IPS-NIHi7 (cell line): ENCODE results near the gene SLC1A7.
A peak's percentile ranks its signal among the peaks of the same experiment; 100 is the strongest.

Source experiments
- DNase-seq: peaks from one replicate; pipeline ENCODE4 v3.0.0; 2012; ENCODE audit warnings: mixed read lengths; ENCODE audit errors: extremely low spot score

SLC1A7 gene

DNA sequence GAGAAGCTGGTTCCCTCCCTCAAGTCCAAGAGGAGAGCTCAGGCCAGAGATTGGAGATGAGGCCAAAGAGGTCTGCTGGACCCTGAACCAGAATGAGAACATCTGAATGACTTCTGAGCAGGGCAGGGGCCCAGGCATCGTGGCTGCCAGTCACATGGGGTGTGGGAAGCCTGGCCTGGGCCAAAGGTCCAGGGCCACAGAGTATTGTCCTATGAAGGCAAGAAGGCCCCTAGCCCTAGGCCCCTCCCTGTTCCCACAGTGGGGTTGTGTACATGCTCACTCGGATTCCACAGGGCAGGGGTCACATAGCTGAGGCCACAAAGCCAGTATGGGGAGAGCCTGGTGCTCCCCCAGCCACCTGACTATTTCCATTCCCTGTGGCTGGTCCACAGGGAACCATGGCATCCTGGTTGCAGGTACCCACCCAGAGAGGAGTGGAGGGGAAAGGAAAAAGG is 18.5 kb upstream of the SLC1A7 start:
- no peak for DNase-seq

DNA sequence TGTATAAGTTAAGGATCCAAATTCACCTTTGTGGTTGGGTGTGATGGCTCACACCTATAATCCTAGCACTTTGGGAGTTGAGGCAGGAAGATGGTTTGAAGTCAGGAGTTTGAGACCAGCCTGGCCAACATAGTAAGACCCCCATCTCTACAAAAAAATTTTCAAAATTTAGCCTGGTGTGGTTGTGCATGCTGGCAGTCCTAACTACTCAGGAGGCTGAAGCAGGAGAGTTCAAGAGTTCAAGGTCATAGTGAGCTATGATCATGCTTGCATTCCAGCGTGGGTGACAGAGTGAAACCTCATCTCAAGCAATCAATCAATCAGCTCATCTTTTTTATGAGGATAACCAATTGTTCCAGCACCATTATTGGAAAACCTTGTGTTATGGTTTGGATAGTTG is 16.5 kb upstream of the SLC1A7 start:
- no peak for DNase-seq

DNA sequence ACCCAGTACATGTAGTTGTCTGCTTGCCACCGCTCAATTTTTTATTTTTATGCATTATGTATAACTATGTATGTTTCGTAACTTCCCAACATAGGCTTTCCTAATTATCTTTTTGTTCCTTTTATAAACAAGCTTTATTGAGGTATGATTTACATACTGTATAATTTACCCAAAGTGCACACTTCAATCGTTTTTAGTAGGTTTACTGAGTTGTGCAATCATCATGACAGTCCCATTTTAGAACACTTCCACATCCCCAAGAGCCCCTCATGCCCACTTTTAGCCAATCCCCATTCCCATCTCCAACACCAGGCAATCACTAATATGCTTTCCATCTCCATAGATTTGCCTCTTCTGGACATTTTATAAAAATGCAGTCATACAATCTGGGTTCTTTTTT is 14.3 kb upstream of the SLC1A7 start:
- no peak for DNase-seq

DNA sequence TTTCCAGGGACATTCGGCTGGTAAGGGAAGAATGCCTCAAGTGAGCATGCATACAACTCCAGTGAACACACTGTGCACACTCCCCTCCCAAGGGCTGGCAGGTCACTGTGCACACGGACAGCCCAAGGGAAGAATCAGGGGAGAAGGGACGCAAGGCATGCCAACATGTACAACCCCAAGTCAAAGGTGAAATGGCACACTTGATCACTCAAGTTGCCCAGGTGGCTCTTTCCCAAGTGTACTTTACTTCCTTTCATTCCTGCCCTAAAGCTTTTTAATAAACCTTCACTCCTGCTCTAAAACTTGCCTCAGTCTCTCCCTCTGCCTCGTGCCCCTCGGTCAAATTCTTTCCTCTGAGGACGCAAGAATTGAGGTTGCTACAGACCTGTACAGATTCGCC is 13.5 kb upstream of the SLC1A7 start:
- no peak for DNase-seq

DNA sequence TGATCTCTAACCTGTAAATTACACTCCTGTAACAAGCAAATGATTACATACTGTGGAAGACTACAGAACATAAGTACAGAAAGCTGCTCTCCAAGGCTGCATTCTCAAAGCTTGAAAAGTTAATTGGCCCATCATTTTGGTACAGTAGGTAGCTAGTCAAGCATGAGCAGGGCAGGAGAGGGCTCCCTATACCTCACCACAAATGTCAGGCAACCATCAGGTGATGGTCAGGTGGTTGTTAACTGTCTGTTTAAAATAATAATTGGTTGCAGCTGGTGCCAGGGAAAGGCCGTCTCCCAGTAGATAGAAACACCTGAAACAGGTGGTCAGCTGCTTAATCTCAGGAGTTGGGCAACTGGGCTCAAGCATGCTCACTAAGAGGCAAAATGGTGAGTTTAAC is 13.1 kb upstream of the SLC1A7 start:
- no peak for DNase-seq

DNA sequence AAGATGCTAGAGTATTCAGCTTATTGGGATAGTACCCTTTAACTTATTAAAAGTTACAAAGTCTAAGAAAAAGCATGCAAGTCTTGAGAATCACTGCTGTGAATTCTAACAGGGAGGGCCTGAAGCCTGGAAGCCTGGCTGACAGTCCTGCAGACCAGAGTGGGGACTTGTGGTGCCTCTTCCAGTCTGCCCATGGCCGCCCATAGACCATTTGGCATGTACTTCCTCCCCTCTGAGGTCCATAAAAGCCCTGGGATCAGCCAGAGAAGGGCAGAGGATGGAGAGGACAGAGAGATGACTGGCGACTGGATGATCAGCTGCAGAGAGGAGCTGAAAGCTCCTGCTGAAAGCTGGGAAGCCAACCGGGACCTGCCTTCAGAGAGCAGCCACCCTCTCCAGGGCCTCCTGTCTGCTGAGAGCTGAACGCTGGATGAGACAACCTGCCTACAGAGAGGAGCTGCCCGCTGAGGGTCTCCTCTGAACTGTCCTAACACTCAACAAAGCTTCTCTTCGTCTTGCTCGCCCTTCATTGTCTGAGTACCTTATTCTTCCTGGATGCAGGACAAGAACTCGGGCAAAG is 12.5 kb upstream of the SLC1A7 start:
- DNase-seq: no peak

DNA sequence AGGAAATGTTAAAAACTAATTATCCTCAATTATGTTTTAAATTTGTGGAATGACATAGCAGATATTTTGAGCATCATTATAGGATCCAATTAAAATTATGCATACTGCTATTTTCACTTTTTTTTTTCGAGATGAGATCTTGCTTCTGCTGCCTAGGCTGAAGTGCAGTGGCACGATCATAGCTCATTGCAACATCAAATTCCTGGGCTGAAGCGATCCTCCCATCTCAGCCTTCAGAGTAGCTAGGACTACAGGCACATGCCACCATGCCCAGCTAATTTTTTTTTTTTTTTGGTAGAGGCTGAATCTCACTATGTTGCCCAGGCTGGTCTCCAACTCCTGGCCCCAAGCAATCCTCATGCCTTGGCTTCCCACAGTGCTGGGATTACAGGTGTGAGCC is 11.3 kb upstream of the SLC1A7 start:
- DNase-seq: no peak

DNA sequence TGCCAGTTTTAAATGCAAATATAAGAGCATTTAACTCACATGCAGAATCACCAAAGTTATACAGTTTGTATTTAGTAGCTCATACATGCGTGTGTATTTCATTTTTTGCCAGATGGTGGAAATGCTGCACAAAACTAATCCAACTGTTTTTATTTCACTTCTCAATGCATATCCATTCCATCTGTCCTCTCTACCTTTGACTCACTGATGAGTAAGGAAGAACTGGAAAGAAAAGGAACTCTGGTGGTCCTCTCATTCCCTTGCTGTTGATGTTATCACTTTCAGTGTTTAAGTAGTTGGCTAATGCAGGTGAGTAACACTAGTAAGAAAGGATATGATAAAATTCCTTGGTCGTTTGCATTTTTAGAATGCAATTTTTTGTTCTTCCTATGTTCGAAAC is 5.7 kb upstream of the SLC1A7 start:
- DNase-seq: no peak

DNA sequence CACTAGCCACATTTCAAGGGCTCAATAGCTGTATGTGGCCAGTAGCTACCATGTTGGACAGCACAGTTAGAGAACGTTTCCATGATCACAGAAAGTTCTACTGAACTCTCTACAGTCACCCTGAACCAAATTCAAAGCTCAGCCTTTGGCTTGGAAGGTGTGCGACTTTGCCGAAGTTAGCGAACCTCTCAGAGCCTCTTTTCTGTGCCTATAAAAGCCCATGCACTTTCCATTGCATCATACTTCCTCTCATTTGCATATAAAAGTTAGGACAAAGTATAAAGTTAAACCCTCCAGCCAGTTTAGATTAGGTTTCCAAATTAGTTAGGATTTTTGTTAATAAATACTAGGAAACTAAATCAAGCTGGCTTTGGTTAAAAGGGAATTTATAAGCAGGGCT is 4.7 kb upstream of the SLC1A7 start:
- DNase-seq: no peak

DNA sequence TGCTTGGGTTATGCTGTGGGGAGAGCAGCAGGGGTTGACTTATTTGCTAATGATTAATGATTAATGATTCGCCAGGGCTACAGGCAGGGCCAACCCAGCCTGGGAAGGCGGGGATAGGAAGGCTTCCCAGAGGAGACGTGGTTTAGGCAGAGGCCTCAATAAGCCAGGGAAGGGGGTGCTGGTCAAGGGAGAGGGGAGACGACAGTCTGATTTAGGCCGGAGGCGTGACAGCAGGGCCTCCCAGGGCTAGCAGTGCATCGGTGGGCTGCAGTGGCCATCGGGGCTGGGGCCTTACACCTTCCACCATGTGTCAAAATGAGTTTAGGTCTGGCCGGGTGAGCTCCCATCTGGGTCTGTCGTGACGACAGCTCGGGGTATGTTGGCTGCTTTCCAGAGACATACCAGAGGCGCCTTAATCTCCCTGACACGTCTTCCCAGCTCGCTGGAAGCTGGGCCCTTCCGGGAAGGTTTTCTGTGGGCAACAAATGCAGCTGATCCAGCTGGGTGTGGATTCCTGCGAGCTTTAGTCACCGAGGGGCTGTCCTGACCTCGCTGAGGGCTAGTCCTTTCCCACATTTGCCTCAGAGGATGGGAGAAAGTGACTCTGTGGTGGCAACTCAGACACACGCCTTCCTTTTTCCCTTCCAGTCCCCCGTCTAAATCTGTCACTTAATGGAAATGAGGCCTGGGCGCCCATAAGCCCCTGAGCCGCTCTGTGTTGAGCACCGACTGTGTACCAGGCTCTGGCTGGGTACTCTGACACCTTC is 3.7 kb upstream of the SLC1A7 start:
- peak; percentile 56 for DNase-seq

DNA sequence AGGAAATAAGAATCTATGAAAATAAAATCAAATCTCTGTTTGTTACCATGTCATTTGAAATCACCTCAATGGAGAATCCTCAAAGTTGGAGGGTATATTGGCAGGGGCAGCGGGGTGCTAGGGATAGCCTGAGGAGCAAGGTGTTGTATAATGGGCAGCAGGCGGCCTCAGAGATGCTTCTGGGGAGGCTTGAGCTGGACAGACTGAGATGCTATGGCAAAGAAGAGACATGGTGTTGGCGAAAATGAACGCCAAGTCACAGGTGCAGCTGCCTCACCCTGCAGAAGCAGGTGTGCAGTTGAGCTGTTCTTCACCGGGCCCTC is 3.1 kb upstream of the SLC1A7 start:
- DNase-seq: no peak

DNA sequence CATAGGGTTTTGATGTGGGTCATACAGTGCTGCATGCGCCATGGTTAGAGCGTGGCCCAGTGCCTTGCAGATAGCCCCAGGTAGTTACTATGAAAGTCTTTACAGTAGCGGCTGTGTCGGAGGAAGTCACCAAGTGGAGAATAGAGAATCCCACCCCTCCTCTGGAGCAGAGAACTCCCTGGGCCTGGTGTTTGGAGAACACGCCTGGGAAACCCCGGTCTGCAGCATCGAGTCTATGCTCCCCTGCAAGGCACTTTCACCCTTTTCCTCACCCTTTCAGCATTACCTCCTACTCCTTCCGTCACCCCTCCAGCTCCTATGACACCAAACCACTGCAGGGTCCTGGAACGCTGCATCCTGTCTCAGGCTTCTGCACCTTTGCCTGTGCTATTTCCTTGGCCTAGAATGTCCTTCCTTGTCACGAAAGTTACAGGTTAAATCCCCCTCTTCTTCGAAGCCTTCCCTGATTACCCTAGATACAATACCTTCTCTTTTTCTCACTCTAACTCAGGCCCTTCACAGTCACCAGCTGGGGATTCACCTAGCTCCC is 2.7 kb upstream of the SLC1A7 start:
- DNase-seq: no peak

DNA sequence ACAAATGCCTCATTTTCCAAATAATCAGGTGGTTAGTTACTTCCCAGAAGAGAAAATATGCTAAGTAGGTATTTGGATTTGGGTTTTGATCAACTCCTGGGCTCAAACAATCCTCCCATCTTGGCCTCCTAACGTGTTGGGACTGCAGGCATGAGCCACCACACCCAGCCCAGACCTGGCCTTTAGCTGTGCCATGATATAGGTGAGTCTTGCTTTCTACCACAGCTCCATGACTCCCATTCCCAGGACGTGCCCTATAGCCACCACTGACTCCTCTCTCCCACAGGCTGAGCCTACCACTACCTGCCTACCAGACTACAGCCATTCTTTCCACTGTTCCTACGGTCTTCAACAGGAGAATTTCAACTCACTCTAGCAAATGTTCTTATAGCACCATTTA is 1.8 kb upstream of the SLC1A7 start:
- DNase-seq: no peak

DNA sequence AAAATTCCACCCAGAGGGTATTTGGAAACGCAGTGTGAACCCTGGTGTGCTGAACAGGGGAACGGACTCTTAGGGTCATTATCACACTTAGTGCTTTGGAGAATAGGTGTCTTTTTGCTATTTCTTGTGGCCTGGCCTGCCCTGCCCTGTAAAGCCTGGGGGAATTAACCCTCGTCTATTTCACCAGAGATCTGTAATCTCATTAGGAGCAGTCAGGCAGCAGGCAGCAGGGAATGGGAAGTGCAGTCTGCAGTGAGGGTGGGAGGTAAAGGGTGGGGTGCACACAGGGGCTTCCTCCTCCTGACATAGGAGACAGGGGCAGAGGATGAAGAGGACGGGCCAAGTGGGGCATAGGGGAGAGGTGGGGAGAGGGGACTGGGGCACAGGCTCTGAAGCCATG is 1.1 kb upstream of the SLC1A7 start:
- DNase-seq: no peak

DNA sequence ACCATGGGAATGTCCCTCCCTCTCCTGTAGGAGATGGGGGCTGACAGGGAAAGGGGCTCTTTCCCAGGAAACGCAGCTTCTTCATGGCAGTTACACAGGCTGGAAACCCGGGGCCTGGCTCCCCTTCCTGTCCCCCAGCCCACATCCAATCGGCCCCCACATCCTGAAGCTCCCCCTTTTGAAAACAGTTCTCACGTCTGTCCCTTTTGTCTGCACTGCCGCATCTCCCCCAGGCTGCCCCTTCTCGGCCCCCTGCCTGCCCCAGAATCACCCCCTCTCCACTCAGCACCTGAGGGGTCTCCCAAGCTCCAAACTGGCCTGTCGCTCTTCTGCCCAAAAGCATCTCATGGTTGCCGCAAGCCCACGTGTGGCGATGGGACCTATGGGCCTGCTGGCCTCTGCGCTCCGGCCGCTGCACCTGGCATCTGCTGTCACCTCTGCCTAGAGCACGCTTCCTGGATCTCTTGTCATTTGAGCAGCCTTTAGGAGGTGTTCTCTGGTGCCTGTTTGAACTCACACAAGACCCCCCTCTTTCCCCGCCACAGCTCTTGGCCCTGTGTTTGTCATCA is 867 bp downstream of the SLC1A7 start:
- DNase-seq: no peak

DNA sequence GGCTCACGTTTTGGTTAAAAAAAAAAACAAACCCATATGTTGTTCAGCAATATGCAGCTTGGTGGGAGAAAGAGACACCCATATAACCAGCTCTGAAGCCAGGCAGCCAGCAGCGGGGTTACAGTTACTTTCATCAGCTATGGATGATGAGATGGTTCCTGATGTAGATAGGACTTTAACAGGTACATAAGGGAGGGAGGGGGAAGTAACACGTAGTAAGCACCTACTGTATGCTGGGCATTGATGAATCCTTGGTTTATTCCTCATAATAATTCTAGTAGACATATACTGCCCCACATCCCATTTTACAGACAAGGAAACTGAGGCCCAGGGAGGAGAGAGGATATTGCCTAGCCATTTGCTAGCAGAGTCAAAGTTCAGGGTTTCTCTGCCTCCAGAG is 2.0 kb downstream of the SLC1A7 start:
- no peak for DNase-seq

DNA sequence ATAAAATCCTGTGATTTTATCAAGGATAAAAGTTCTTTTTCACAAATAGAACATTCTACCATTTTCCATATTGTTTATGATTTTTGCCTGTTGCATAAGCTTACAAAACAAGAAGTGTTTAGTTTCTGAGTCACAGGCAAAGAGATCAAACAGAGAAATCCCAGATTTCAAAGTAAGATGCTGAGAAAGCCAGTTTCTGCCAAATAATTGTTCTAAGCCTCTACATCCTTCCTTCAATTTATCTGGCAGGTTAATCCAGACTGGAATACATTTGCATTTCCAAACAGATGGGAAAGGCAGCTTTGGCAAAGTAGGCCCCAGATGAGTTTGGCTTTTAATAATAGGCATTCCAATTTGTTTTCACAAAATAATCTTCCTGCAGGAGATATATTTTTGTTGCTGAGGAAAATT is 2.5 kb downstream of the SLC1A7 start:
- DNase-seq: no peak

DNA sequence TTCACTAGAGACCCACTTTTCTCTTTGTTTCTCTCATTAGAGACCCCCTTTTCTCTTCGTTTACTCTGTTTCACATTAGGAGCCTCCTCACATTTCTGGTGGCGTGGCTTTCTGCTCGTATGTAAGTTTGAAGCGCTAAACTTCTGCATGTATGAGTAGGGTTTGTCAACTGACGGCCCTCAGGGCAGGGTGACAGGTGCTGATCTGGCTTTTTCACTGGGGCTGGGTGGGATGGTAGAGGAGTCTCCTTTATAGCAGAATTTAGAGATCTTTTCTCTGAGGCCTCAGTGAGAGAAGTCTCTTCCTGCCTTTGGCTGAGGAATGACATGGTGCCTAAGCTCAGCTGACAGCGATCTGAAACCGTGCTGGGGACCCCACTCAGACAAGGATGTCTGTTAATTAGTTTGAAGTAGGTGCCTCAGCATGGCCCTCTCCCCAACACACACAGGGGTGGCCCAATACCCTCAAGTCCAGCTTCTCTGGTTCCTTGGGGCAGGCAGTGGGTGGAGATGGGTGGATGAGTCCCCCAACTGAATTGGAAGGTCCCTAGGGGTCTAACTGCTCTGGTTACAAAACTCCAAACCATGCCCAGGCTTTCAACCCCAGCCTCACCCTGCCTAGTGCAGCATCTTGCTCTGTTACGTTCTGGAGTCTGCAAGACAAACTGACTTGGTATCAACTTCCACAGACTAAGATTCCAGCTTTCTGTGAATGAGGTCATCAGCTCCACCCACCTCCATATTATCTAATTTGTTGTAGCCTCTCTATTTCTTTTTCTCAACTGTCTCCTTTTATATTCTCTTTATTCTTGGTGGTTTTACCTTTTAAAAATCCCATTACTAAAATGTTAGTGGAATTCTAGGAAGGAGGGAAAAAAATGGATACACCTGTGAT is 3.2 kb downstream of the SLC1A7 start:
- DNase-seq: no peak

DNA sequence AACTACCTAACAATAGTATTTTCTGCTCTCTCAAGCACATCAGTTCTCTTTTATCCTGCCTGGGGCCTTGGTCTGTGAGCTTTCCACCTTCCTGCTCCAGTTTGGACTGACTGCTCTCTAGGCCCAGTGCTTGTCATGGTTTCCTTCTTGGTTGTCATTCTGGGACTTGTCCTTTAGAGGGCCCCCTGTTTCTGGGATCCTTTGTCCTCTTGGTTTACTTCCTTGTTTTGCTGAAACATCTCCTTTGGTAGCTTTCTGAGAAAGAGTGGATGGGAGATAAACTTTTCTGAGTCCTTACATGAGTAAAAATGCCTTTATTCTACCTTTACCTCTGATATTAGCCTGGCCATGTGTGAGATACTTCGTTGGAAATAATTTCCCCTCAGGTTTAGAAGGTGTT is 4.7 kb downstream of the SLC1A7 start:
- DNase-seq: no peak

DNA sequence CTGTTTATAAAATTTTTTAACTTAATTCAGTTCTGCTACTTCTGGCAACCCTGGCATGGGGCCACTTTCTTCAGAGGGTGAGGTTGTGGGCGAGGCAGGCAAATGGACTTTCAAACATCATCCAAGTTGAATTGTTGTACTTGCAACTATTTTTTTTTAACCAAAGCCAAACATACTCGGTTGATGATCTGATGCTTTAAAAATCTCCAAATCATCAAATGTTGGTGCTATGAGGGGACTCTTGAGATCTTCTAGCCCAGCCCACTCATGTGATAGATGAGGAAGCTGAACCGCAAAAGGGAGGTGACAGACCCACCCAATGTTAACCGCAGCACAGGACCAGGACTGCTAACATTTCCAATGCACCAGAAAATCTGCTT is 6.7 kb downstream of the SLC1A7 start:
- DNase-seq: no peak

DNA sequence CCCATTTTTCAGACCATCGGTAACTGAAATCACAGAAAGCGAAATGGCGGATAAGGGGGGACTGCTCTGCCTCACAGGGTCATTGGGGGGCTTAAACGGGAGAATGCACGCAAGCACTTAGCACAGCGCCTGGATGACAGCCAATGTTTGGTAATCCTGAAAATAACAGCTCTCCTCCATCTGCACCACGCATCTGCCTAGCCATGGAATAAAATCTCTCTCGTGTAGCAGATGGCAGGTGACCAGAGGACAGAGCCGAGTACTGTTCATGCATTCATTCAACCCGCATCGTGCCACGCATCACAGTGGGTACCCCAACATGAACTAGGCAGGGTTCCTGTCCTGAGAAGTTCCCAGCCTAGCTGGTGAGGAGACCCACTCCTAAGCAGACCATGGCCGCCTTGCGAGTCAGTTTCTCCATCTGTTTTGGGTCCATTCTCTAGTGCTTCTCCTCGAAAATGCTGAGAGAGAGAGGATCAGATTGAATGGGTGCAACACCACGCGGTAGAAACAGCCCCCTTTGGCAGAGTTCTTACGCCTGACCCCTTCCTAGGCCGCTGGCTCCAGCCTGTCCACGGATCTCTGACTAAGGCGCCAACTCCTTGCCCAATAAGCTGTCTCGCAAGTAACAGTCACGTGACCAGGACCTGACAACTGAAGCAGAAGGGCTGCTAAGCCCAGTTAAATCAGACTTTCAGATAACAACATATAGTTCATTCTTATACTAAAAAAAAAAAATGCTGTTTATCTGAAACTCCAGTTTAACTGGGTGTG is 7.3 kb downstream of the SLC1A7 start:
- no peak for DNase-seq
